Psoas muscle (tissue), 8 donors: ENCODE data around the gene RAB3GAP2. TPM values are rescaled to one million over a fixed set of nuclear protein-coding genes. Genes with fewer than 3 reads are reported as not detected.
A peak's percentile ranks its signal among the peaks of the same experiment; 100 is the strongest.
"Not testable (repeated sequence)": the region's sequence is repeated elsewhere in the genome, so short reads cannot be mapped to it uniquely, and the experiment has no call there.

ENCODE experiments used
- ATAC-seq, 4 donors: fragments of 200-7000 bp; cut with Tn5 transposase; one replicate each; pipeline ENCODE4 v1.9.1; 2020; ENCODE audit warnings: moderate library complexity in 3 of 4, mild to moderate bottlenecking in 2 of 4
- DNase-seq, 2 donors: peaks; one replicate each; pipeline ENCODE4 v3.0.0-alpha.2; 2020
- H3K27ac ChIP-seq: fragments of 200-600 bp; one replicate; pipeline ENCODE4 v1.8.0; 2022
- H3K27me3 ChIP-seq, 3 donors: fragments of 200-600 bp in 1 of 3; one replicate each; pipeline versions ENCODE4 v1.6.1 to v1.8.0; 2013 to 2022; ENCODE audit warnings: low read length in 2 of 3, mild to moderate bottlenecking in 2 of 3, moderate library complexity in 1 of 3; ENCODE audit not compliant: insufficient read depth in 3 of 3
- H3K36me3 ChIP-seq, 2 donors: fragments of 200-600 bp in 1 of 2; one replicate each; pipeline versions ENCODE4 v1.6.1 to v1.8.0; 2013 to 2022; ENCODE audit warnings: low read depth in 1 of 2, mild to moderate bottlenecking in 1 of 2, moderate library complexity in 1 of 2; ENCODE audit not compliant: insufficient read depth in 1 of 2
- H3K4me1 ChIP-seq: fragments of 200-600 bp; one replicate; pipeline ENCODE4 v1.8.0; 2022
- H3K4me3 ChIP-seq: fragments of 200-600 bp; one replicate; pipeline ENCODE4 v1.8.0; 2022; ENCODE audit warnings: mild to moderate bottlenecking
- H3K9me3 ChIP-seq: fragments of 200-600 bp; one replicate; pipeline ENCODE4 v1.8.0; 2022
- CTCF ChIP-seq: fragments of 200-600 bp; IDR thresholded peaks from one replicate; pipeline ENCODE4 v1.8.0; 2022; ENCODE audit warnings: antibody characterized with exemption
- WGBS, 3 donors: extraction: QIAGEN DNeasy Blood & Tissue Kit; methylation state at CpG; one replicate each; pipeline versions ENCODE4 v1.1.6 to v1.1.7; 2013; 5-methylcytosine and 5-hydroxymethylcytosine counted together
- intact Hi-C, 2 donors: fragments of 100-400 bp; cut with DNase I; formaldehyde crosslinking; loops; one replicate each; pipeline versions ENCODE4 v1.11.0 to v1.14.2; 2022
- polyA plus RNA-seq, 3 donors: library from polyadenylated mRNA; stranded (reverse); fragments of 200-250 nt; gene quantifications; one replicate each; pipeline ENCODE4 v1.2.3, GENCODE V29; 2013
- total RNA-seq, 4 donors: library from RNA; stranded (reverse); fragmentation: NEBNext Ultra II Directional in 2 of 4; extraction: Animal tissue kit (Norgen Biotek cat#: 25700) in 2 of 4; gene quantifications; one replicate each; pipeline versions ENCODE4 v1.2.1 to v1.2.4, GENCODE V29; 2021 to 2023
- donor health status: healthy with polysubstance abuse.
- donor health status: DM: no; HTN: no; CAD: no; lungs with moderate emphysema.
- donor health status: Bipolar disorder and iron deficiency.
- donor health status: healthy.
- donor health status: DM: yes; HTN: yes; CAD: no.
- donor health status: DM: no; HTN: no; CAD: no.
- donor health status: DM: no; HTN: no; CAD: no.
- donor health status: DM: yes; HTN: yes; CAD: no.

Gene RAB3GAP2
- total and polyA plus RNA-seq, 7 donors, result 5.8 to 28.6 (median 18.6) TPM

GRCh38 chr1:220113136-220113695, 159.0 kb downstream of the RAB3GAP2 start:
- Histone ChIP-seq H3K27me3 (no peaks in the 10 kb centered on the region), H3K4me3 (no peak overlapping the region), H3K36me3 (peaks cover 5 to 88% of the 10 kb centered on the region in 2 donors), H3K4me1 (no peaks in the 10 kb centered on the region), H3K9me3 (no peaks in the 10 kb centered on the region), H3K27ac (no peak overlapping the region)
- TF ChIP-seq CTCF, result peak; percentile 35
- ATAC-seq, result no peak
- no peak for DNase-seq
- WGBS, 3 donors, result 75 to 88% (median 76%) methylated on average over 5 of the region's 5 CpGs
- intact Hi-C loops, result no loop called here

- H3K36me3 ChIP-seq, result peaks cover 5 to 89% of the 10 kb centered on the region in 2 donors
- H3K4me1 ChIP-seq, H3K27me3 ChIP-seq, DNase-seq, H3K27ac ChIP-seq, ATAC-seq, H3K4me3 ChIP-seq, H3K9me3 ChIP-seq, intact Hi-C loops: not testable (repeated sequence)
- 94 to 97% (median 95%) methylated on average over 4 of the region's 4 CpGs for WGBS, 3 donors
Observed at GRCh38 chr1:220112600-220112999, 159.7 kb downstream of the RAB3GAP2 start.

GRCh38 chr1:220110473-220110872, 161.8 kb downstream of the RAB3GAP2 start:
- DNase-seq, H3K4me1 ChIP-seq, H3K9me3 ChIP-seq, H3K27ac ChIP-seq, H3K4me3 ChIP-seq, H3K27me3 ChIP-seq, intact Hi-C loops, ATAC-seq: not testable (repeated sequence)
- 93 to 95% (median 94%) methylated on average over 6 of the region's 6 CpGs for WGBS, 3 donors
- peaks cover 13 to 96% of the 10 kb centered on the region in 2 donors for H3K36me3 ChIP-seq

- no peak overlapping the region for H3K4me3 ChIP-seq
- no peak for TF ChIP-seq CTCF
- no peak overlapping the region for H3K27ac ChIP-seq
- ATAC-seq (no peak), DNase-seq (no peak)
- H3K4me1 ChIP-seq, result peaks cover 12% of the 10 kb centered on the region
- H3K36me3 ChIP-seq, result peaks cover 5 to 93% of the 10 kb centered on the region in 2 donors
- H3K27me3 ChIP-seq, result no peaks in the 10 kb centered on the region
- intact Hi-C loops, result loop anchor here (10.0 kb wide), 2 partner anchors 85 to 105 kb away; no protein-coding TSS in a partner anchor
- no peaks in the 10 kb centered on the region for H3K9me3 ChIP-seq
Observed at GRCh38 chr1:220099826-220100225, 172.4 kb downstream of the RAB3GAP2 start.

Other genes starting within 250 kb of the RAB3GAP2 start
- gene EPRS1, start 225.9 kb downstream of the RAB3GAP2 start, total RNA-seq, result 100 to 1,000 TPM in 1 of 4 donors, 10 to 100 TPM in 3; 79.5 to 118 (median 83.7) TPM
- 10 to 100 TPM; 40.5 to 67.6 (median 56.3) TPM for gene EPRS1, start 225.9 kb downstream of the RAB3GAP2 start, polyA plus RNA-seq
- 10 to 100 TPM in 1 of 4 donors, 1 to 10 TPM in 3; 5.8 to 12.1 (median 7.2) TPM for gene BPNT1, start 182.7 kb downstream of the RAB3GAP2 start, total RNA-seq
- gene BPNT1, start 182.7 kb downstream of the RAB3GAP2 start, polyA plus RNA-seq, result 10 to 100 TPM in 2 of 3 donors, 1 to 10 TPM in 1; 5.9 to 12.3 (median 10.0) TPM
- 10 to 100 TPM; 59.1 to 86.3 (median 69.8) TPM for gene IARS2, start 178.3 kb downstream of the RAB3GAP2 start, total RNA-seq
- gene IARS2, start 178.3 kb downstream of the RAB3GAP2 start, polyA plus RNA-seq, result 10 to 100 TPM; 44.1 to 92.6 (median 49.0) TPM